Calu3 (cell line): ENCODE results near the gene SOHLH1. TPM values are rescaled to one million over a fixed set of nuclear protein-coding genes. Genes with fewer than 3 reads are reported as not detected.

Experiments
- BruUV-seq: library from RNA; stranded (reverse); fragments of 400-500 nt; replicated peaks from 2 replicates; lab custom pipeline; 2021; lab: Mats Ljungman, UMichigan
- CTCF ChIA-PET: fragments of 300-600 bp; sonication (Branson Sonifier 250); formaldehyde crosslinking; loops from one replicate; lab custom pipeline; 2022; ENCODE audit warnings: antibody characterized with exemption; lab: Charles Lee
- DNase-seq: peaks from one replicate; pipeline ENCODE4 v3.0.0; 2022
- H3K27ac Mint-ChIP-seq: one replicate; pipeline ENCODE4 v1.8.0; 2022; ENCODE audit warnings: mixed read lengths; ENCODE audit not compliant: unreplicated experiment
- H3K27me3 Mint-ChIP-seq: one replicate; pipeline ENCODE4 v1.8.0; 2022; ENCODE audit warnings: mixed read lengths; ENCODE audit not compliant: unreplicated experiment
- H3K36me3 Mint-ChIP-seq: one replicate; pipeline ENCODE4 v1.8.0; 2022; ENCODE audit warnings: mild to moderate bottlenecking, moderate library complexity, mixed read lengths; ENCODE audit not compliant: insufficient read depth, unreplicated experiment
- H3K4me1 Mint-ChIP-seq: one replicate; pipeline ENCODE4 v1.8.0; 2022; ENCODE audit warnings: mild to moderate bottlenecking, low read depth, mixed read lengths; ENCODE audit not compliant: unreplicated experiment
- H3K4me3 Mint-ChIP-seq: one replicate; pipeline ENCODE4 v1.8.0; 2022; ENCODE audit warnings: mild to moderate bottlenecking, low read depth, moderate library complexity, mixed read lengths; ENCODE audit not compliant: unreplicated experiment
- H3K9me3 Mint-ChIP-seq: one replicate; pipeline ENCODE4 v1.8.0; 2022; ENCODE audit warnings: low read depth, mixed read lengths; ENCODE audit not compliant: unreplicated experiment
- CTCF ChIP-seq: fragments of 200-600 bp; IDR thresholded peaks from one replicate; pipeline ENCODE4 v1.8.0; 2022; ENCODE audit warnings: antibody characterized with exemption; ENCODE audit not compliant: unreplicated experiment
- intact Hi-C: fragments of 100-400 bp; cut with micrococcal nuclease; formaldehyde crosslinking; loops from one replicate; pipeline ENCODE4 v1.10.0; 2022; ENCODE audit not compliant: unreplicated experiment
- total RNA-seq: library from RNA; stranded (reverse); gene quantifications from 2 replicates; pipeline ENCODE4 v1.2.3, GENCODE V29; 2022

Gene SOHLH1
- total RNA-seq, 1 experiment from 2014 or later = not detected

GRCh38 chr9:135660407-135660806 is 38.9 kb downstream of the SOHLH1 start:
- CTCF ChIA-PET = no interaction called here
- H3K36me3 Mint-ChIP-seq = no peaks in the 10 kb centered on the region

GRCh38 chr9:135659252-135659651 is 40.0 kb downstream of the SOHLH1 start:
- no peaks in the 10 kb centered on the region for H3K36me3 Mint-ChIP-seq
- no peak overlapping the region for H3K4me3 Mint-ChIP-seq
- peaks cover 25% of the 10 kb centered on the region for H3K27me3 Mint-ChIP-seq
- CTCF ChIA-PET = no interaction called here
- no peak for DNase-seq
- H3K4me1 Mint-ChIP-seq = no peaks in the 10 kb centered on the region
- no peak for TF ChIP-seq CTCF
- no peak overlapping the region for H3K27ac Mint-ChIP-seq
- intact Hi-C loops = no loop called here
- no peaks in the 10 kb centered on the region for H3K9me3 Mint-ChIP-seq
- BruUV-seq = no TSS peak

More at GRCh38 chr9:135660407-135660806, 38.9 kb downstream of the SOHLH1 start:
- no peak overlapping the region for H3K4me3 Mint-ChIP-seq
- intact Hi-C loops = no loop called here
- DNase-seq = no peak
- no peak for TF ChIP-seq CTCF
- peaks cover 25% of the 10 kb centered on the region for H3K27me3 Mint-ChIP-seq
- no peaks in the 10 kb centered on the region for H3K9me3 Mint-ChIP-seq
- H3K4me1 Mint-ChIP-seq = no peaks in the 10 kb centered on the region
- H3K27ac Mint-ChIP-seq = no peak overlapping the region
- no TSS peak for BruUV-seq

GRCh38 chr9:135657416-135657815 is 41.9 kb downstream of the SOHLH1 start:
- Mint-ChIP-seq H3K4me1 (no peaks in the 10 kb centered on the region), H3K27ac (no peak overlapping the region), H3K36me3 (no peaks in the 10 kb centered on the region), H3K9me3 (no peaks in the 10 kb centered on the region), H3K27me3 (peaks cover 29% of the 10 kb centered on the region), H3K4me3 (no peak overlapping the region)
- intact Hi-C loops = no loop called here
- BruUV-seq = no TSS peak
- no peak for DNase-seq
- no peak for TF ChIP-seq CTCF
- CTCF ChIA-PET = no interaction called here

GRCh38 chr9:135655317-135655716 is 44.0 kb downstream of the SOHLH1 start:
- H3K36me3 Mint-ChIP-seq = no peaks in the 10 kb centered on the region
- no peak for TF ChIP-seq CTCF
- no TSS peak for BruUV-seq

More at GRCh38 chr9:135655317-135655716, 44.0 kb downstream of the SOHLH1 start:
- Mint-ChIP-seq H3K27me3 (peaks cover 29% of the 10 kb centered on the region), H3K4me1 (no peaks in the 10 kb centered on the region), H3K4me3 (no peak overlapping the region), H3K27ac (no peak overlapping the region), H3K9me3 (peaks cover 4% of the 10 kb centered on the region)
- intact Hi-C loops = no loop called here
- DNase-seq = no peak
- CTCF ChIA-PET = no interaction called here
